Amygdala (tissue), 56 donors: ENCODE results near the gene HECW1.
"Not testable (repeated sequence)": the region's sequence is repeated elsewhere in the genome, so short reads cannot be mapped to it uniquely, and the experiment has no call there.

Source experiments
- DNase-seq, 56 donors: peaks; one replicate each; lab custom pipeline; 2025; lab: John Stamatoyannopoulos, UW

HECW1 gene

DNA sequence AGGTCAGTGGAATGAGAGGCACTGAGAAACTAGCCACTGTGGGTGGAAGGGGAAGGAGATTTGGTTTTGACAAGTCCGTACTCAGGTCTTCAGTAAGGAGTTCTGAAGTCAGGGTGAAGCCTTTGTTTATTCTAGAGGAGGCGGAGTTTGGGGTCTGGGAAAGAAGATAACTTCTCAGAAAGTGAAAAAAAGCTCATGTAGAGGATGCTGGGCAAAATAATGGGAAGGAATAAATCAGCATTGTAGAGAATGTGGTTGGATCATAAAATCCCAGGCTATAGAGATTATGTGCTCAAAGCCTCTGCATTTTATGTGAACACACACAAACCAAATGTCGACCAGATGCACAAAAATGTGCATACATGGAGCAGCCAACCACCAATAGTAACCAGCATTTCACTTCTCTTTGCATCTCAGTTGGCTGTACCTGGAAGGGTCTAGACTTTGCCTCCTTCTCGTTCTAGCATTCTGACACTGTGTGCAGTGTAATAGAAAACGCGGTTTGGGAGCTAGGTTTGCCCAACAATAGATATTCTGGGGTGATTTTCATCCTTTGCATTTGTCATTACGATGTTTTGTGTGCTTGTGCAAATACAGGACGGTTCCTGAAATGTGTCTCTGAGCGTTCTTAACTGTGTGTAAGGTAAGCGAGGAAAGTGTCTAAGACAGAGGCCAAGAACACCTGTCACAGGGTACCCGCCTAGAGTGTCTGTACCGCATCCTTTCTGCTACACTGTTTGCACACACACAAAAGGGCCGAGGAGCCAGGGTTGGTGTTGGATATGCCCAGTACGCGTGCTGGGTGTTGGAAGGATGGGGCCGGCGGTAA is 603 bp upstream of the HECW1 start:
- peak in 5 of 56 donors; percentile 11 to 61 (median 37) for DNase-seq

DNA sequence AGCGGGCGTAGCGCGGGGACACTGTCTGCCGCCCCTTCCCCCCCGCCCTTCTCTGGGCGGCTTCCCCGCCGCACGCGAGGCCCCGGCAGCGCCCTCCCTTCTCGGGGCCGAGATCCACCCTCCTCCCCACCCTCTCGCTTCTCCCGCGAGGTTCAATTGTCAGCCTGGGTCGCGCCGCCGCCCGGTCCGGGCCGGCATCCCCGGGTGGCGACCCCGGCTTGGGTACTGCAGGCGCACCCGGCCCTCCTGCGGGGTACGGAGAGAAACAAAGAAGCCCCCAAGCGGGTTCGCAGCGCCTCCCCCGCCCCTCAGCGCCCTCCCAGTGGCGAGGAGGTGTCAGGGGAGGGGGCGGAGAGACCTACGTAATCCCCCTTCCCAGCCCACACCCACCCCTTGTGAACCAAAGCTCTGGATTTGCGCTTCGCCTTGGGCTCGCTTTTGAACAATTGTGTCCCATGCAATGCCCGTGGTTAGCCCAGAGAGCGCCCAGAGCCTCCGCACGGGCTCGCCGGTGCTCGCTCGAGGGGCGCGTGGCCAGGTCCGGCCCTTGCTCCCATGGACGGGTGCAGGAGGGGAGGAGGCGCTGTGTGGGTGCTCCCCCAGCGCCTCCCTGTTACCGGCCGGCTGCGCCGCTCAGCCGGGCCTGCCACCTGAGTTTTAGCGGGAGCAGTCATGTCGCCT is 634 bp downstream of the HECW1 start:
- DNase-seq = peak in 24 of 56 donors; percentile 7 to 65 (median 34)

- DNase-seq = peak in 26 of 56 donors; percentile 7 to 75 (median 42)
Measured at GRCh38 chr7:43113622-43114457, 1.4 kb downstream of the HECW1 start.

GRCh38 chr7:43114458-43114780 is 2.0 kb downstream of the HECW1 start:
- DNase-seq = no peak

GRCh38 chr7:43116451-43116850 is 4.0 kb downstream of the HECW1 start:
- no peak for DNase-seq

DNA sequence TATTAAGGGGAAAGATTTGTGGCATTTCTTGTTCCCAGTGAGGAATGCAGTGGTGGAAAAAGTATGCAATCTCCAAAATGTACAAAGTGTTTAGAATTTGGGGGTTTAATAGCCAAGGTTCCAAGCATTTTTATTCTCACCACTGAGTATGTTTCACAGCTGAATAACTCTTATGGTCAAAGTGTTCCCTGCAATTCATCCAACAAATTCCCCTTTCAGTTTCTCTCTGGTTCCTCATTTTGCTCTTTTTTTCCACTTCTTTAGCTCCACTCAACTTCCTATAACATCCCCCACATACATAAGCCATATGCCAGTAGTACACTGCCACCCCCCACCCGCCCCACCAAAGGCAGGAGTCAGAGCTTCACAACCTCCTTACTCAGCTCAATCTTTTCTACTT is 4.6 kb downstream of the HECW1 start:
- no peak for DNase-seq

DNA sequence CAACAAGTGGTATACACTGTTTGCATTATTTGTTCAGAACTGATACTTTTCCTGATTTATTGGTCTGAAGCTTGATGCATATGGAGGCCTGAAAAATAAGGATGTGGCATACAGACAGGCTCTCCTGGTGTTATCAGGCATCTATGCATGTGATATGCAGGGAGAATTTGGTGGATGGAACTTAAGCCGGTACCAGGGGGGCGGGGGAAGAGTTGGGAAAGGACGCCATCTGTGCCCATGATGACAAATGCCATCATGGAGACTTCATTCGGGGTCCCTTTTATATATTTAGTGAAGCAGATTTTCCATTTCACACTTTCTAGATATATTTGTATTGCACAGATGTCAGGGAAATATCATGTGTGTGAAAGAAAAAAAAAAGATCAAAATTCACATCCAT is 5.4 kb downstream of the HECW1 start:
- peak in 3 of 56 donors; percentile 1 to 16 (median 15) for DNase-seq

- no peak for DNase-seq
Measured at GRCh38 chr7:43118313-43118712, 5.9 kb downstream of the HECW1 start.

DNA sequence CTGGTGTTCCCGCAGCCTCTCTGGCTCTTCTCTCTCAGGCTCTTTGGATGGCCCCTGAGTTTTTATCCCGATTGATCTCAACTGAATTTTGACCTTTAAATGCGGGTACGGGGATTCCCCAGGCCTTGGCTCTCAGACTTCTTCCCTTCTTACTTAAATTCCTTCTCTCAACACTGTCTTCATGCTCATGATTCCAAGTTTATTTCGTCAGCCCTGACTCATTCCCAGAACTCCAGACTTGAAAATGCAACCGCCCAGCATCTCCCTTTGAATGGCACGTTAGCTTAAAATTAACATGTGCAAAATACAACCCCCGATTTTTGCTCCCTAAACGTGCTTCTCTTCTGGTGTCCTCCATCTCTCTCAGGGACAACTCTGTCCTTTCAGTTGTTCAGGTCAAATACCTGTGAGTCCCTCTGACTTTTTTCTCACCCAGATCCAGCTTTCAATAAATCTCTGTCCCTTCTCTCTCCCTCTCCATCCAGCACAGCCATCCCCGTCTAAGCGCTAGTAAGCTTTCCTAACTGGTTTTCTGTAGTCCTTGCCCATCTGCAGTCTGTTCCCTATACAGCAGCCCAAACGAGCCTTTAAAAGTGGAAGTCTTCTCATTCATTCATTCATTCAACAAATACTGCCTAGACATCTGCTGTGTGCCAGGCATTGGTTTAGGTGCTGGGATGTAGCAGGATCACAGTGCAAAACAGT is 7.1 kb downstream of the HECW1 start:
- no peak for DNase-seq

DNA sequence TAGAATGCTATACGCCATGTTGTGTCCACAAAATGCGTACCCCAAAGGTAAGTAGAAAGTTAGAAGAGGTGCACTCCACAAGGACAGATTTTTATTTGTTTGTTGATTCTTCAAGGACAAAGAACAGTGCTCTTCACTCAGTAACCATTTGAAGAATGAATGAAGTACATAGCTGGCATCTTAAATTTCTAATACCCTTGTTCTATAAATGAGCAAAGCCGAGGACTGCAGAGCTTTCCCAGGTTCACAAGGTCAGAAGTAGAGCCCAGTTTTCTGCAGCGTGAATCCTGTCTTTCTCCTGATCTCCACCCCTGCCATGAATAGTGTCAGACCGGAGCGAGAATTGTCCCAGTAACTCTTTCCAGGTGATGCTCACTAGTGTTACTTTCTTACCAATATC is 9.5 kb downstream of the HECW1 start:
- DNase-seq = no peak

DNA sequence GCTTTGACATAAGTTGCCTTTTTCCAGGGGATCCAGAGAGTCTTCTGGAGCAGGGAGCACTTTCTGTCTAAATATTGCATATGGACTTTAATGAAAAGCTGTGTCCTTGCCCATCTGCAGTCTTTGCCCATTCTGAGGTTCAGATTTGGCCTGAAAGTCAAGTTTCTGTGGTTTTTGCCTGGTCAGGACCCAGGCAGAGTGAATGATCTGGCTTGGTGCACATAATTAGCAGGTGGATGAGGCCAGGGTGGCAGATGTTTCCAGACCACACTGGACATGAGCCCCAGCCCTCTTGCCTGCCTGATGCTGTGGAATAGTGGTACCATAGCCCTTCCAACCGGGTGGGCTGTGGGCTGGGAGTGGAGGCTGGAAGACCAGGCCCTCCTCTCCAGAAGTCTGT is 11.0 kb downstream of the HECW1 start:
- DNase-seq = no peak

DNA sequence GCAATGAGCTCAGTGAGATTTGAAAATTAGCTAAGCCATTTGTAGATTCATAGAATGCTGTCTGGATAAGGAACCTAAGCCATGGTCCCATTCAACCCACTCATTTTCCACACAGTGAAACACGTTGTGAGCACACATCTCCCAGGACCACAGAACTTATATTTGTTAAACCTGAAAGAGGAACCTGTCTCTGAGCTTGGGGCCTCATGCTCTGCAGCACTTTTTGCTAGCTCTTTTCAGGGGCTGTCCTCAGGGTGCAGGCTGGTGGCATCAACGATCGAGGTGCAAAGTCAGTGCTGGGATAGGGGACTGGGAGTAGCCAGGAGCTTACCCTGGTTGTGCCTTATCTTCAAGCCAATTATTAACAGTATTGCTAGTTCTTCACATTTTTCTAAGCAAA is 11.9 kb downstream of the HECW1 start:
- no peak for DNase-seq

GRCh38 chr7:43130347-43130746 is 17.9 kb downstream of the HECW1 start:
- no peak for DNase-seq

GRCh38 chr7:43135129-43135528 is 22.7 kb downstream of the HECW1 start:
- no peak for DNase-seq

- DNase-seq = no peak
Measured at GRCh38 chr7:43136064-43136463, 23.6 kb downstream of the HECW1 start.

DNA sequence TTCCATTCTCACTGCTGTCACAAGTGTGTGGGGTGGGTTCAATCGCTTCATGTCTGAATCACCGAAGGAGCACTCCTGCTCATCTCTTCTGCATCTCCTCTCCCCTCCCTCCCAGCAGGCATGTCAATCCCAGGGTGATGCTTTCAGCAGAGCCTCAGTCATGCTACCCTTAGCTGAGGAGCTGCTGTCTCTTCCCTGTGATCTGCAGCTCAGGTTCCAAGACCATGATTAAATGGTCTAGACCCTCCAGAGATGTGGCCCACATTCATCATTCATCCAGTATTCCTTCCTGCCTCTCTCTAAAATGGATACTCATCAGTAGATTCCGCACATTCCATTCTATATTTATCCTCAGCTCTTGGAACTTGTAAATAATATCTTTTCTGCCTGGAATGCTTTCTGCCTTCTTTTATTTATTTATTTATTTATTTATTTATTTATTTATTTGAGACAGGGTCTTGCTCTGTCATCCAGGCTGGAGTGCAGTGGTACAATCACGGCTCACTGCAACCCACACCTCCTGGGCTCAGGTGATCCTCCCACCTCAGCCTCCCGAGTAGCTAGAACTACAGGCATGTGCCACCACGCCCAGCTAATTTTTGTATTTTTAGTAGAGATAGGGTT is 24.8 kb downstream of the HECW1 start:
- not testable (repeated sequence) for DNase-seq

GRCh38 chr7:43137811-43138210 is 25.4 kb downstream of the HECW1 start:
- no peak for DNase-seq

- no peak for DNase-seq
Measured at GRCh38 chr7:43138710-43139109, 26.3 kb downstream of the HECW1 start.

DNA sequence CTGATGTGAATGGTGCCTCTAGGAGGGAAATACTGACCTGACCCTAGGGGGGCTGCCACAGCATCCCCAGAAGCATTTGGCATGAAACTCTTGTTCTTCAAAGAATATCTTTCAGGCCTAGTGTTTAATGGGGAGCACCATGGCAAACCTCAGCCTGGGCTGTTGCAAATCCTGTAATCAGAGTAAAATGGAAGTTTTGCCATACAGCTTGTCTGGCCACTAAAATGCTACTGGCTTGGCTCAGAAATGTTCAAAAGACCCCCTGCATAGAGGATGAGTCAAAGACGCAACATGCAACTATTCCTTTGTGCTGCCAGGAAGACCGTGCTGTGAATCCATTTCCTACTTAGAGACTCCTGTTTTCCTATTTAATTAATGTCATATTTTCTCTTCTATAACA is 26.7 kb downstream of the HECW1 start:
- DNase-seq = no peak

- no peak for DNase-seq
Measured at GRCh38 chr7:43140186-43140585, 27.7 kb downstream of the HECW1 start.
